CD4-positive, alpha-beta T cell treated with Interleukin-6 for 4 hours (primary cell): ENCODE measurements around the gene PICK1.

ENCODE experiments used
- DNase-seq: peaks from one replicate; pipeline ENCODE4 v3.0.0-alpha.2; 2020; ENCODE audit warnings: mixed read lengths

The PICK1 gene

GRCh38 chr22:38051261-38051660, 5.9 kb upstream of the PICK1 start:
- DNase-seq: no peak

DNA sequence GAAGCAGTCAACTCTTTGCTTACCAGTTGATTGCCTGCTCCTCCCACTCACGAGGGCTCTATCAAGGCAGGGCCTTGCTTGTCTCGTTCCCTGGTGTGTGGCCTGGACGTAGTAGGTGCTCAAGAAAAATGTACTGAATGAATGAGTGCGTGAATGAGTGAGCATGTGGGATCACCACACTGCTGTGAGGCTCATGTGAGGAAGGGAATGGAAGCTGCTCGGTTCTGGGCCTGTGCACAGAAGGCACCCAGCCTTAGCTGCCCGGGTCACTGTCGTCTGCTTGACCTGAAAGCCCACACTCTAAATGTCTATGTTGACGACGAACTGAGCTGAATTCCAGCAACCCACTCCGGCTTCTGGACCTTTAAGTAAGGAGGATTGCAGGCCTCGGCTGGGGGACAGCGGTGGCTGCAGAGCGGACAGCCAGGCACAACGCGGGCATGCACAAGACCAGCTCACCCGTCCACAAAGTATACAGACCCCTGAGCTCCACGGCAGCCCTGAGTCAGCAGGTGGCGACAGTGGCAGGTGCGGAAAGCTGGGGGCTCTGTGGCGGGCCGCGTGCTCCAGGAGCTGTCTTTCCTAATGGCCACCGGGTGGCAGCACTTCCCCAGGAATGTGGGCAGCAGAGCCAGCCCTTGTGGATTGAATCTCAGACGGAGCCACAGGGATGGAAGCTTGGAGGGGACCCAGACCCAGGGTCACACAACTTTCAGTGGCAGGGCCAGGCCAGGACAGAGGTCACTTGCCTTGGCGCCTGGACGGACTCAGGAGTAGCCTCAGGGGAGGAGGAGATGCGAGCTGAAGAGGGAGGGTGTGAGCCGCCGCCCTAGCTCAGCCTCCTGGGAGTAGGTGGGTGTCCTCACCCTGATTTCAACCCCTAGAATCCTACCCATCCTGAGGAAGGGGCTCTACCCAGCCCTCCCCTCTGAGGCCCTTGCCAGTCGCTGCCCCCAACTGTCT, 5.0 kb upstream of the PICK1 start:
- peak; percentile 83 for DNase-seq

GRCh38 chr22:38062791-38063190, 5.6 kb downstream of the PICK1 start:
- DNase-seq: no peak

GRCh38 chr22:38065539-38065938, 8.3 kb downstream of the PICK1 start:
- no peak for DNase-seq

DNA sequence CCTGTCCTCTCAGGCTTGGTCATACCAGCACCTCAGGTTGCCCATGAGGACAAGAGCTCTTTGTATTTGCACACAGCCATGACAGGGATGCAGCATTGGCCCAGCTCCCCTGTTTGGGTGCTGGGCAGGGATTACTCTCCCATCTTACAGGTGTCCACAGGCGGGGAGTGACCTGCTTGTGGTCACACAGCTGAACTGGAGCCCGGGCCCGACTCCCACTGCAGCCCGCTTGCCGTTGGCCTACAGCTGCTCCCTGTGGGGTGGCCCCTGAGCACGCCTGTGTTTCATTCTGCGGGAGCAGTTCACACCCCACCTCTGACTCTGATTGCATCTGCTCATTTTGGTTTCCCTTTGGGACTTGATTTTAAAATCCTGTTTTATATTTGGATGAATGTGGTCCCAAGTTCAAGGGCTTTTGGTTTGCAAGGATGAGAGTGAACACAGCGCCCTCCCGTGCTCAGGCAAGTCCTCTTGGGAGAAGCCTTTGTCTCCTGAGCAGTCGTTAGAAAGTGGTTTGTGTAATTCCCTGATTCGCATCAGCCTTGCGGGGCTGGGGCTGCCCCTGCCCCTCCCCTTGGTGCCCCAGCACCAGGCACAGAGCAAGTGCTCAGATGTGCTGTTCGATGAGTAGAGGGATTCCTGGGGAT, 9.3 kb downstream of the PICK1 start:
- DNase-seq: no peak

DNA sequence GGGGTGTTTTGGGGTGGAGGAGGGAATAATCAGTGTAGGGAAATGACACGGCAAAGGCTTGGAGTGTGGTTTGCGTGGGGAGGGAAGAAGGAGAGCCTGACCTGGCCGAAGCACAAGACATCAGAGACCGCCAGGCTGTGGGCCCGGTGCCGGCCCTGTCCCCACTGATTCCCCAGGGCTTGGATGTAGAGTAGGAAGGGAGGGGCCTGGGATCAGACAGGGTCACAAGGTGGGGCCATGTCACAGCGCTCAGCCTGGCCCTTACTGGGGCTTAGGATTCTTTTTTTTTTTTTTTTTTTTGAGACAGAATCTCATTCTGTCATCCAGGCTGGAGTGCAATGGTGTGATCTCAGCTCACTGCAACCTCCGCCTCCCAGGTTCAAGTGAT, 9.8 kb downstream of the PICK1 start:
- no peak for DNase-seq

- DNase-seq: no peak
Measured at GRCh38 chr22:38067761-38068360, 10.7 kb downstream of the PICK1 start.

DNA sequence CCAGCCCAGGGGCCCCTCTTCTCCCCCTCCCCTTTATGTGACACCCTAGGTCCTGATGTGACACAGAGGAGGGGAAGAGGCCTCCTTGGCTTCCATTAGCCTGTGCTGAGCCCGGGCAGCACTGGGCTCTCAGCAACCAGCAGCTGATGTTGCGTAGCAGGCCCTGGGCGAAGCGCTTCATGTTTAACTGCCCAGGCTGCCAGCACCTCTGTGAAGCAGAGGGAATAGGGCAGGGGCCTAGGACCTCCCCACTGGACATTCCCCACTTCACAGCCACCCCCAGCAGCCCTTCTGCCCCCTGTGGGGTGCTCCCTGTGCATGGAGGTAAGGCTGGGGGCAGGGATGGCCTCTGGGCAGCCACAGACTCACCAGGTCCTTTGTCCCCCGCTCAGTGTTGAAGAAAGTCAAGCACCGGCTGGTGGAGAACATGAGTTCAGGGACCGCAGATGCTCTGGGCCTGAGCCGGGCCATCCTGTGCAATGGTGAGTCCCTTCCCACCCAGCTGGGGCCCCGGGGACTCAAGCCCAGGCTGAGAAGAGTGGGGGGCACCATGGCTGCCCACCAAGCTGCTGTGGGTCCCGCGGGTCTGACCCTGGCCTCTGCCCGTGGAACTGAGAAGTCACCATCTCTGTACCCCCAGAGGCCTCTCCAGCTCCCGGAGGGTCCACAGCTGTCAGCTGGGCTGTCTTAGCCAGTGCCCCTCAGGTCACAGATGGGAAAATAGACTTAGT, 11.6 kb downstream of the PICK1 start:
- no peak for DNase-seq

DNA sequence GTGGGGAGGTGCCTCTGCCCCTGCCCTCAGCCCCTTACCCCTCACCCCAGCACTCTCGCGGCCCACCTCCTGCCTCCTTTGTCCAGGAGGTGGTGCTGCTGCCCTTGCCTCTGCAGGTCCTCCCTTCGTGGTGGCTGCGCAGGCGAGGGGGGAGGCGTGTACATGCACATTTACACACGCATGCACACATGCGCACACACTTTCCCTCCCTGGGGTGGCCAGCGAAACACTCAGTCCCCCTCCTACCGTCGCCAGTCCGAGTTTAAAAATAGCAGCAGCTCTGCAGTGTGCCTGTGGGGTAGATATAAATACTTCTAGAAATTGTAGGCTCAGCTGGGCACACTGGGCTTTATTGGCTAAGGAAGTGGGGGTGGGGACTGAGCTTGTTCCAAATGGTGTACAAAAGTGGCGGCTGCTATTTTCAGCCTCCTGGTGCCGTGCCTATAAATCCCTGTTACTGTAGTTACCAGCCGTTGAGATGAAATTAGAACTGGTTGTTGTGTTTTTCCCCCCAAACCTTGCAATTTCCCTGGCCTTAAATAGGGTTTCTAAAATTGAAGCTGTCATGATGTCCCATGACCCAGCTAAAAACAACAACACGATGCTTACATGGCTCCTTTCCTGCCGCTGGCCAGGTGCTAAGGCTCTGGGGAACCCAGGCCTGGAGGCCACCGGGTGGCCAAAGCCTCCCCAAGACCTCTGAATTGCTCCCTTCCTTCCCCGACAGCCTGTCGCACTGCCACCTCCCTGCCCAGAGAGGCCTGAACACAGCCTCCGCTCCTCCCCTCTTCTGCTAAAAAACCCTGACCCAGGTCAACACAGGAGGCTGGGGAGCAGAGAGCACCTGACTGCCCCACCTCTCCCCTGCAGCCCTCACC, 12.4 kb downstream of the PICK1 start:
- no peak for DNase-seq

DNA sequence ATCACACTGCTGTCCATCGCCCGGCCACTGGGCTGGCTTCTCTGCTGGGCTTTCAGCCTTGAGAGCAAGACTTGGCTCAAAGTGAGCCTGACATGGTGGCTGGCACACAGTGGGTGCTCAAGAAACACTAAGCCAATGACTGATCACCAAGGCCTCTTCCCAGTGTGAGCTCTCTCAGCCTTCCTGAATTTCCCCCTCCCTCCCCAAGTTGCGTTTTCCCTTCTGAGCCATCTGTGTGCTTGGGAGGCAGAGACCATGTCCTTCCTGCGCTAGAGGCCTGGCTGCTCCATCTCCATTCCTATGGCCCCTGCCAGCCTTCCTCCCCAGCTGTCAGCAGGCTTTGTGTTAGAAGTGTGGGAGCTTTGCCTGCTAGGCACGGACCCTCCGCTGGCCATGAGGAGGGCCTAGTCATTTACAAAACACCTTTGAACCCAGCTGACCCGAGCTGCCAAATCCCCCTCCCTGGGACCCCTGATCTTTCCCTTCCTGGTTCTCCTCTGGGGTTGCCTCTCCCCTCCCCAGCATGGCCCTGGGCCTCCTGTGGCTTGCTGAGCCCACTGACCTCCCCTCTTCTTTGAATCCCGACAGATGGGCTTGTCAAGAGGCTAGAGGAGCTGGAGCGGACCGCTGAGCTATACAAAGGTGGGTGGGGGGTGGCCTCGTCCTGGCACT, 13.2 kb downstream of the PICK1 start:
- DNase-seq: no peak

- no peak for DNase-seq
Measured at GRCh38 chr22:38071421-38072321, 14.5 kb downstream of the PICK1 start.

- DNase-seq: no peak
Measured at GRCh38 chr22:38072322-38073149, 15.3 kb downstream of the PICK1 start.

DNA sequence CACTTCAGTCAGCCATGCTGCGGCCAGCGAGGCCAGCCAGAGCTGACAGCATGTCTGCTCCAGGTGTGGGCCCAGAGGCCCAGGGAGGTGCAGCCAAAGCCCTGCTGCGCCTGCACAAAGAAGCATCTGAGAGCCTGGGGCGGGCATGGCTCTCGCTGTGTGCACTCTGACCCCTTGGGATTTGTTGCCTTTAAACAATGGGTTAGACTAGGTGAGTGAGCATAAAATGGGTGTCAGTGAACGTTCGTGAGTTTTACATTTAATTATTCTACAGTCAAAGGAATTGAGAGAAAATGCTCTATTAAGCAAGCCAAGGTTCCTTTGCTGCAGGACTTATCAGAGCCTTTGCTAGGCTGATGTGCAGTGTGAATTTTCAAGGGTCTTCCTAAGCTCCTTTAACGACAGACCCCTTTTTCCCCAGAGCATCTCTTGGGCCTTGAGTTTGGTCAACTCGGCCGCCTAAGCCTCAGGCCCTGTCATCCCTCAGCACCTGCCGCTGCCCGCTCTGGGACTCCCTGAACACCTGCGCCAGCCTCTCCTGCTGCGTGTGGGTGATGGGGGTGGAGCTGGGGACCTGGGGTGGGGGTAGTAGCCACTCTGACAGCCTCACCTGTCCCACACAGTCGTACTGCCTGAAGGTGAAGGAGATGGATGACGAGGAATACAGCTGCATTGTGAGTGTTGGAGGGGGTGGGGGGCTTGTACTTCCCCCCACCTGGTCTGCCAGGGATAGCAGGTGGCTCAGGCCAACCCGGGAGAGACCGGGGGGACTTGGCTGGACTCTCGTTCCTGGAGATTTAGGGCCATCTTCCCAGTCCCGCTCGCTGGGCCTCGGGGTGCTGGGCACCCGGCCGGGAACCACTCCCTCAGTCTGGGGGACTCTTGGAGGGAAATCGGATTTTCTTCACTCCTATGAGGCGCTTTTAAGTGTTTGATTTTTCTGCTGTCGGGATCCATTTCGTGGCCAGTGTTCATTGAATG, 16.2 kb downstream of the PICK1 start:
- no peak for DNase-seq

- no peak for DNase-seq
Measured at GRCh38 chr22:38074181-38075104, 17.2 kb downstream of the PICK1 start.

DNA sequence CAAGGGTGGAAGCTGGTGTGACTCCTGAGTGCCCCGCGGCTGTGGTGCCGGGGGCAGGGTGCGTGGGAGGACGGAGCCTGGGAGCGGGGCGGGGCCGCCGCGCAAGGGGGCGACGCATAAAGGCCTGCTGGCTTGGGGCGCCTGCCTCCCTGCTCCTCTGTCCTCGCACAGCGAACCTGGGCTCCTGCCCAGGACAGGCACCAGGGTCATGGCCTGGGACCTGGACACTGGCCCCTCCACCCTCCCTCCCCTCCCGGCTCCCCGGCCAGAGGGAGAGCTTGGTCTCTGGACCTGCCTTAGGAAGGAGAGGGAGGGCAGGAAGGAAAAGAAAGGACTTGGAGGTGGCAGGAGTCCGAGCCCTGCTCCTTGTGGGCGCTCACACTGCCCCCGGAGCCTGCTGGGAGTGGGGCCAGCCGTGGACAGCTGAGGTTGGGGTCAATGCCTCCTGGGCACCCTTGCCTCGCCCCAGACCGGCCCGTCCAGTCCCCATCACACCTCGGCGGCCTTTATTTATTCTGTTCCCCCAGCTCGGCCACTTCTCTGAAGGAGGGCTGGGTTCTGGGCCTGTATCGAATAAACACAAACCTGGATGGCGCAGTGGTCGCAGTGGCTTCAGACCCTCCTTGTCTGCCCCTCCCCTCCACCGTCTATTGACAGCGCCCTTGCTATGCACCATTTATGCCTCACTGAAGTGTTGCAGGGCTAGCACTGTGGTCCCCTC, 18.1 kb downstream of the PICK1 start:
- no peak for DNase-seq

DNA sequence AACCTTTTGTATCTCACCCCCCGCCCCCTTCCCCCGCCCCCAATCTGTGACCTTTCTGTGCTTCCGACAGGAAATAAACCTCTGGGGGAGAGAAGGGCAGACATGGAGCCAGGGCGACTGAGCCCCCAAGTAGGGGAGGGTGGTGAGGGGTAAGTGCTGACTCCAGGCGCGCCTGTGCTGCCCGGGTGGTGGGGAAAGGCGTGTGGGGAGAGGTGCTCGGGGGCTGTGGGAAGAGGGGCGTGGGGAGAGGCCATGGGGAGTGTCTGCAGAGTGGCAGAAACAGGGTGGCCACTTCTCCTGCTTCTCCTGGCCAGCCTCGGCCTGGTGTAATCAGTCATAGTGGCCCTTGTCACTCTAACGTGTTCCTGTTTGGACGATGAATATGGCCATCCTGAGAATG, 18.8 kb downstream of the PICK1 start:
- no peak for DNase-seq
